GM10266 (cell line): ENCODE data around the gene GNB1.
"Not testable (repeated sequence)": the region's sequence is repeated elsewhere in the genome, so short reads cannot be mapped to it uniquely, and the experiment has no call there.

Experiments used
- DNase-seq: peaks from one replicate; pipeline ENCODE4 v3.0.0; 2012; ENCODE audit errors: extremely low spot score
- CTCF ChIP-seq: IDR thresholded peaks from 2 replicates; pipeline ENCODE4 v1.5.1; 2012; ENCODE audit warnings: mild to moderate bottlenecking, low read depth; ENCODE audit not compliant: control insufficient read depth, insufficient read depth; ENCODE audit errors: missing control alignments

GNB1 gene

GRCh38 chr1:1754051-1754815 is 136.7 kb downstream of the GNB1 start:
- no peak for TF ChIP-seq CTCF
- peak; percentile 20 for DNase-seq

- TF ChIP-seq CTCF, result no peak
- DNase-seq, result peak; percentile 17
Observed at GRCh38 chr1:1753607-1754005, 137.3 kb downstream of the GNB1 start.

GRCh38 chr1:1752636-1753606 is 138.0 kb downstream of the GNB1 start:
- no peak for TF ChIP-seq CTCF
- DNase-seq, result peak; percentile 22

GRCh38 chr1:1752190-1752589 is 138.7 kb downstream of the GNB1 start:
- no peak for TF ChIP-seq CTCF
- no peak for DNase-seq

GRCh38 chr1:1749941-1750340 is 140.9 kb downstream of the GNB1 start:
- not testable (repeated sequence) for DNase-seq

- no peak for TF ChIP-seq CTCF
- DNase-seq, result peak; percentile 21
Observed at GRCh38 chr1:1748686-1749321, 142.1 kb downstream of the GNB1 start.

- not testable (repeated sequence) for DNase-seq
Observed at GRCh38 chr1:1746566-1746909, 144.3 kb downstream of the GNB1 start.

GRCh38 chr1:1745651-1746565 is 145.0 kb downstream of the GNB1 start:
- peak; percentile 25 for DNase-seq

GRCh38 chr1:1742529-1742928 is 148.4 kb downstream of the GNB1 start:
- not testable (repeated sequence) for DNase-seq

GRCh38 chr1:1741013-1741412 is 149.9 kb downstream of the GNB1 start:
- DNase-seq, result not testable (repeated sequence)

GRCh38 chr1:1738799-1739337 is 152.0 kb downstream of the GNB1 start:
- not testable (repeated sequence) for DNase-seq
